Thoracic aorta (tissue), 2 donors: ENCODE measurements around the gene CBLB. TPM values are rescaled to one million over a fixed set of nuclear protein-coding genes. Genes with fewer than 3 reads are reported as not detected.

Experiments used
- ATAC-seq: fragments of 150-250 bp; one replicate; pipeline ENCODE4 v1.8.0; 2017; ENCODE audit warnings: low read depth; ENCODE audit not compliant: insufficient number of reproducible peaks, low FRiP score
- DNase-seq: peaks from one replicate; pipeline ENCODE4 v3.0.0-alpha.2; 2020; ENCODE audit warnings: low spot score
- H3K27ac ChIP-seq, 2 donors: fragments of 200-600 bp; sonication (generic); 1 replicate in 1 of 2; 2 replicates in 1 of 2; pipeline ENCODE4 v1.5.1; 2016; ENCODE audit warnings: mild to moderate bottlenecking in 2 of 2, moderate library complexity in 2 of 2
- H3K27me3 ChIP-seq: fragments of 200-600 bp; sonication (generic); replicated peaks from 2 replicates; pipeline ENCODE4 v1.6.0; 2016; ENCODE audit warnings: mild to moderate bottlenecking; ENCODE audit not compliant: insufficient read depth
- H3K36me3 ChIP-seq: fragments of 200-600 bp; sonication (generic); one replicate; pipeline ENCODE4 v1.5.1; 2016
- H3K4me1 ChIP-seq, 2 donors: fragments of 200-600 bp; sonication (generic); 1 replicate in 1 of 2; 2 replicates in 1 of 2; pipeline versions ENCODE4 v1.5.1 to v1.6.0; 2016; ENCODE audit warnings: low read depth in 2 of 2, mild to moderate bottlenecking in 1 of 2; ENCODE audit not compliant: control insufficient read depth in 1 of 2
- H3K4me3 ChIP-seq: fragments of 200-600 bp; sonication (generic); 2 replicates; pipeline ENCODE4 v1.5.1; 2016; ENCODE audit warnings: mild to moderate bottlenecking
- H3K9me3 ChIP-seq: fragments of 200-600 bp; sonication (generic); 2 replicates; pipeline ENCODE4 v1.5.1; 2016
- CTCF ChIP-seq: fragments of 200-600 bp; sonication (generic); IDR thresholded peaks from one replicate; pipeline ENCODE4 v1.5.1; 2019; ENCODE audit warnings: antibody characterized with exemption
- total RNA-seq, 2 donors: library from RNA; depleted of rRNA; stranded (reverse); fragments of >200 nt; gene quantifications; one replicate each; pipeline versions ENCODE4 v1.1.0 to v1.2.3, GENCODE V29; 2016

CBLB gene
- total RNA-seq, 2 donors from 2014 or later = 51.0 to 145 TPM

DNA sequence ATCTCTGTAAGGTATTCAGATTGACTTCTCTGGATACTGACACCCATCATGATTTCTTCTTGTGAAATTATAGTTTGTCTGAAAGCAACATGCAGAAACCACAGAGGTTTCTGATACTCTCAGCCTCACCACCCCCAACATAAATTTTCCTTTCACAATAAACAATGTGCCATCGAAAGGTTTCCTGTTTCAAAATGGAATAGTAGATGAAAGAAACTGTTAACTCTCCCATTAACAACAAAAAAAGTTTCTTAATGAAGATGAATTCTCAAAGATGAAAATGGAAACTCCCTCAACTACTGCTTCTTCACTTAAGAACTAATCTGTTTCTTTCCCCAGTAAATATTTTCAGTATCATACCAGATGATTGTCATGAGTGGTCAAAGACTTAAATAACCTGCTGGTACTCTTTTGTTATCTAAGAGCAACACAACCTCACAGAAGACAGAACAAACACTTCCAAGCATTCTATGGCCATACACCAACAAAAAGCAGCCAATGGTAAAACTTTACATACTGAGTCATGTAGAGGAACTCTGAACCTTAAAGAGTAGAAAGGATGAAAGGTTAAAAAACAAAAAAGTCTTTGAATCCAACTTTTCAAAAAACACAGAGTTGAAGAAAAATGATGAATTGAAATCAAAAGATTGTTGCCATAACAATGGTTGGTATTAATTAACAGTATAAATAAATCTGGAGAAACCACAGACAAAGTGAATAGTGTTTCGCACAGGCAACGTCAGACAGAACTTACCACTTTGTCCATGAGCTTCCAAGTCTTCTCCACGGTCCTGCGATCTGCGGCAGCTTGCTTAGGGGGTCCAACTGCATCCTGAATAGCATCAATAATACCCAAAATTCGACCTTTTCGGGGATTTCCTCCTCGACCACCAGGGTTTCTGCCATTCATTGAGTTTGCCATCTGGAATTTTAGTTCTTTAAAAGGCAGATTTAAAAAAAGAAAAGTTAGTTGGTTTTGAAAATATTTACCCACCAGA, 1.9 kb downstream of the CBLB start:
- H3K27ac ChIP-seq = peak overlapping the region in 1 of 2 donors; percentile 99
- DNase-seq (no peak), ATAC-seq (no peak)
- no peaks in the 10 kb centered on the region for H3K27me3 ChIP-seq
- no peaks in the 10 kb centered on the region for H3K9me3 ChIP-seq
- peaks cover 25 to 47% of the 10 kb centered on the region in 2 donors for H3K4me1 ChIP-seq
- peak overlapping the region; percentile 97 for H3K4me3 ChIP-seq
- TF ChIP-seq CTCF = peak; percentile 19
- H3K36me3 ChIP-seq = no peaks in the 10 kb centered on the region

GRCh38 chr3:105865867-105866350, 2.9 kb downstream of the CBLB start:
- H3K36me3 ChIP-seq = no peaks in the 10 kb centered on the region
- peak overlapping the region in 1 of 2 donors; percentile 99 for H3K27ac ChIP-seq
- TF ChIP-seq CTCF = no peak
- no peaks in the 10 kb centered on the region for H3K27me3 ChIP-seq
- no peaks in the 10 kb centered on the region for H3K9me3 ChIP-seq
- H3K4me1 ChIP-seq = peaks cover 28 to 55% of the 10 kb centered on the region in 2 donors
- ATAC-seq (no peak), DNase-seq (no peak)
- H3K4me3 ChIP-seq = peak overlapping the region; percentile 97

DNA sequence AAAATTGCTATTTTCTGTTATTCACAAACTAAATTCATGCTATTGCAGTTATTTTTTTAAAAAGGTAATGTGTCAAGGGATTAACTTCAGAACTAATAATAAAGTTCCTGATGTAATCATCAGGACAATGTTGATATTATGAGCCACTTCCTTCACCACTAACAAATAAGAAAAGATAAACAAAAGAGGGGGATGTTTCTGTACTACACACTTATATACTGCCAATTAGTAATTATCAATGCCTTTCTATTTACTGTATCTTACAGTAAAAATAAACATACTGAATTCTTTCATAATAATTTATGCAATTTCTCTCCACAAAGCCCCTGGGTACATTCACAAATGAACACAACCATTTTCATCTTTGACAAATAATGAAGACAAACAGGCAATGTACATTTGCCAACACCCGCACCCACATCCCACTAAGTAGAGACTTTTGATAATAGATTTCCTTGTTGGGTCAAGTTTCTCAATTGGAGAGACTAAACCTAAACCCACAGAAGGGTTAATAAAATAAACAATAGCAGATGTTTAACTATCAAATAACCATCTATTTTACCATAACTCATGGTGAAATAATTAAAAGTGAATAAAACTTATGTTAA, 3.7 kb downstream of the CBLB start:
- Histone ChIP-seq H3K36me3 (no peaks in the 10 kb centered on the region), H3K4me1 (peaks cover 28 to 57% of the 10 kb centered on the region in 2 donors), H3K27ac (no peak overlapping the region), H3K4me3 (peak overlapping the region; percentile 97), H3K9me3 (no peaks in the 10 kb centered on the region), H3K27me3 (no peaks in the 10 kb centered on the region)
- TF ChIP-seq CTCF = no peak
- no peak for DNase-seq
- no peak for ATAC-seq

DNA sequence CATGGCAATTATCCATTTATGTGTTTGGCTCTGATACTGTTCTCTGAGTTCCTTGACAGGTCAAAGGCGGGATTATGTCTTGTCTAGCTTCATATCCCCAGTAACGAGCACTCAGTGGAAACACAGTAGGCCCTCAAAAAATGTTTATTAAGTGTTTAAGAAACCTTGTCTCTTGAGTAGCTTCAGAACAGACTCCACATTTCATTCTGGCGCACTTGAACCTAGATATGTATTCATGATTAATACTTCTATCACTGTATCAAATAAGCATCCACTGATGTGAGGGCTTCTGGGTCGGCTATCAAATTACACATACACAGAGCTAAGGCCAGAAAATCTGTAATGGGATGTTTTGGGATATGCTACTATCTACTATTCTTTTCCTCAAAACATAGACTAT, 4.6 kb downstream of the CBLB start:
- DNase-seq (no peak), ATAC-seq (no peak)
- no peaks in the 10 kb centered on the region for H3K27me3 ChIP-seq
- no peak overlapping the region for H3K27ac ChIP-seq
- peaks cover 26 to 56% of the 10 kb centered on the region in 2 donors for H3K4me1 ChIP-seq
- no peaks in the 10 kb centered on the region for H3K9me3 ChIP-seq
- no peak for TF ChIP-seq CTCF
- peak overlapping the region; percentile 97 for H3K4me3 ChIP-seq
- H3K36me3 ChIP-seq = no peaks in the 10 kb centered on the region

- Histone ChIP-seq H3K9me3 (no peaks in the 10 kb centered on the region), H3K4me1 (peaks cover 26 to 56% of the 10 kb centered on the region in 2 donors), H3K4me3 (no peak overlapping the region), H3K27me3 (no peaks in the 10 kb centered on the region), H3K36me3 (no peaks in the 10 kb centered on the region), H3K27ac (no peak overlapping the region)
- ATAC-seq (no peak), DNase-seq (no peak)
- no peak for TF ChIP-seq CTCF
These were observed 5.2 kb downstream of the CBLB start for GRCh38 chr3:105863608-105864007.
